Activated B cell treated with CpG ODN at 0.5 μM for 24 hours (primary cell): Measurements from ENCODE around the gene SDS. TPM values are rescaled to one million over a fixed set of nuclear protein-coding genes. Genes with fewer than 3 reads are reported as not detected.
A peak's percentile ranks its signal among the peaks of the same experiment; 100 is the strongest.
"Not testable (repeated sequence)": the region's sequence is repeated elsewhere in the genome, so short reads cannot be mapped to it uniquely, and the experiment has no call there.

Experiments used
- ATAC-seq: fragments of 200-7000 bp; cut with Tn5 transposase; one replicate; pipeline ENCODE4 v1.10.0; 2021; ENCODE audit warnings: low read depth, mild to moderate bottlenecking, moderate library complexity
- CTCF ChIA-PET: fragments of 350-600 bp; sonication (Branson Sonifier 250); formaldehyde crosslinking; loops from one replicate; lab custom pipeline; 2021; ENCODE audit warnings: antibody characterized with exemption; lab: Charles Lee
- POLR2A ChIA-PET: fragments of 350-600 bp; sonication (Branson Sonifier 250); formaldehyde crosslinking; loops from one replicate; lab custom pipeline; 2021; ENCODE audit warnings: antibody characterized with exemption; lab: Charles Lee
- DNase-seq: peaks from one replicate; pipeline ENCODE4 v3.0.0; 2022
- H3K27ac Mint-ChIP-seq: one replicate; pipeline ENCODE4 v1.8.0; 2020; ENCODE audit warnings: mixed read lengths
- H3K27me3 Mint-ChIP-seq: one replicate; pipeline ENCODE4 v1.8.0; 2021; ENCODE audit warnings: mixed read lengths
- H3K36me3 Mint-ChIP-seq: one replicate; pipeline ENCODE4 v1.8.0; 2021; ENCODE audit warnings: low read depth, mixed read lengths
- H3K4me1 Mint-ChIP-seq: one replicate; pipeline ENCODE4 v1.8.0; 2021; ENCODE audit warnings: mixed read lengths
- H3K4me3 Mint-ChIP-seq: one replicate; pipeline ENCODE4 v1.8.0; 2020; ENCODE audit warnings: mild to moderate bottlenecking, mixed read lengths
- H3K9me3 Mint-ChIP-seq: one replicate; pipeline ENCODE4 v1.8.0; 2020; ENCODE audit warnings: mixed read lengths
- intact Hi-C: fragments of 100-400 bp; cut with micrococcal nuclease; formaldehyde crosslinking; loops from one replicate; pipeline ENCODE4 v1.15.1; 2024
- total RNA-seq: library from RNA; stranded (reverse); gene quantifications from 2 replicates; pipeline ENCODE4 v1.2.3, GENCODE V29; 2022
- TF ChIP-seq, protein P1 (sequence below): fragments of 200-600 bp; IDR thresholded peaks from one replicate; pipeline ENCODE4 v1.8.0; 2022; ENCODE audit warnings: antibody characterized with exemption, mild to moderate bottlenecking

Gene SDS
- total RNA-seq, 1 donor from 2014 or later: not detected

DNA sequence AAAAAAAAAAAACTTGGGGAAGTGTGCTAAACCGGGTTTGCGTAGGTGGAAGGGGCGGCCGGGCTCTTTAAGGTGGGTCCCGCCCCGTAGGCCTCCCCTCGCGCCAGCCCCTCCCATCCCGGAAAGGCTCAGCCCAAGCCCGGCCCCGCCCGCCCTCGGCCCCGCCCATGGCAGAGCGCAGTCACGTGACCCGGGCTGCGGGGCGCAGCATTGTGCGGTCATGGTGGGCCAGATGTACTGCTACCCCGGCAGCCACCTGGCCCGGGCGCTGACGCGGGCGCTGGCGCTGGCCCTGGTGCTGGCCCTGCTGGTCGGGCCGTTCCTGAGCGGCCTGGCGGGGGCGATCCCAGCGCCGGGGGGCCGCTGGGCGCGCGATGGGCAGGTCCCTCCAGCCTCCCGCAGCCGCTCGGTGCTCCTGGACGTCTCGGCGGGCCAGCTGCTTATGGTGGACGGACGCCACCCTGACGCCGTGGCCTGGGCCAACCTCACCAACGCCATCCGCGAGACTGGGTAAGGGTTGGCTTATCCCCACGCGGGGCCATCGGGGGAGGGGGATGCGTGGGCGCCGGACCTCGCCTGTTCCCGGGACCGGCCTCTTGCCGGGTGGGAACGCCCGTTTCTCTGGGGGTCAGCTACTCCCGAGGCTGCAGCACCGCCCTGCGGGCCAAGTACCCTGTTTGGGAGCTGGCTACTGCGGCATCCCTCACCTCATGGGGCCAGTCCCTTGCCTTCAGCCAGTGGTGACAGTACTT is 45.1 kb downstream of the SDS start, which contains the start of gene PLBD2:
PLBD2 (plus strand) TSS at position 207 of the 752 bp plus-strand sequence; CDS start at position 221, 14 bp downstream.
- ATAC-seq (peak; percentile 97), DNase-seq (peak; percentile 90)
- ChIA-PET POLR2A (interaction anchor here (0.6 to 2.5 kb wide), 7 partner anchors 24 to 1085 kb away, joined by 3 to 13 read pairs (median 4); partner anchors contain the start of gene SLC8B1), CTCF (no interaction called here)
- H3K4me1 Mint-ChIP-seq: peaks cover 11% of the 10 kb centered on the region
- intact Hi-C loops: loop anchor here (1.0 to 2.0 kb wide), 6 partner anchors 23 to 607 kb away; partner anchors contain the start of genes OAS2, SDSL, SLC8B1 and TPCN1
- TF ChIP-seq, protein P1, sequence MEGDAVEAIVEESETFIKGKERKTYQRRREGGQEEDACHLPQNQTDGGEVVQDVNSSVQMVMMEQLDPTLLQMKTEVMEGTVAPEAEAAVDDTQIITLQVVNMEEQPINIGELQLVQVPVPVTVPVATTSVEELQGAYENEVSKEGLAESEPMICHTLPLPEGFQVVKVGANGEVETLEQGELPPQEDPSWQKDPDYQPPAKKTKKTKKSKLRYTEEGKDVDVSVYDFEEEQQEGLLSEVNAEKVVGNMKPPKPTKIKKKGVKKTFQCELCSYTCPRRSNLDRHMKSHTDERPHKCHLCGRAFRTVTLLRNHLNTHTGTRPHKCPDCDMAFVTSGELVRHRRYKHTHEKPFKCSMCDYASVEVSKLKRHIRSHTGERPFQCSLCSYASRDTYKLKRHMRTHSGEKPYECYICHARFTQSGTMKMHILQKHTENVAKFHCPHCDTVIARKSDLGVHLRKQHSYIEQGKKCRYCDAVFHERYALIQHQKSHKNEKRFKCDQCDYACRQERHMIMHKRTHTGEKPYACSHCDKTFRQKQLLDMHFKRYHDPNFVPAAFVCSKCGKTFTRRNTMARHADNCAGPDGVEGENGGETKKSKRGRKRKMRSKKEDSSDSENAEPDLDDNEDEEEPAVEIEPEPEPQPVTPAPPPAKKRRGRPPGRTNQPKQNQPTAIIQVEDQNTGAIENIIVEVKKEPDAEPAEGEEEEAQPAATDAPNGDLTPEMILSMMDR: no peak
- H3K36me3 Mint-ChIP-seq: no peaks in the 10 kb centered on the region
- no peaks in the 10 kb centered on the region for H3K9me3 Mint-ChIP-seq
- no peaks in the 10 kb centered on the region for H3K27me3 Mint-ChIP-seq
- peak within 1 kb of the TSS; percentile 91 for H3K4me3 Mint-ChIP-seq
- H3K27ac Mint-ChIP-seq: peak within 1 kb of the TSS; percentile 88

DNA sequence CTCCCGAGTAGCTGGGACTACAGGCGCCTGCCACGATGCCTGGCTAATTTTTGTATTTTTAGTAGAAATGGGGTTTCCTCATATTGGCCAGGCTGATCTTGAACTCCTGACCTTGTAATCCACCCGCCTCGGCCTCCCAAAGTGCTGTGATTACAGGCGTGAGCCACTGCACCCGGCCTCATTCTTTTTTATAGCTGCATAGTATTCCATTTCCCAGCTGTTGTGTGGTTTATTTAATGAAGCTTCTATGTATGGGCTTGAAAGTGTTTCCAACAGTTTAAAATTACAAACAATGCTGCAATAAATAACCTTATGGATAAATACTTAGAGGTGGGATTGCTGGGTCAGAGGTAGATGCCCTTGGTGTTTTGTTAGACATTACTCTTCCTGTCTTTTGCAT is 49.5 kb downstream of the SDS start:
- POLR2A ChIA-PET: interaction anchor here (0.8 kb wide), 1 partner anchor 39 kb away, joined by 3 read pairs; no protein-coding TSS in a partner anchor
- peaks cover 13% of the 10 kb centered on the region for H3K27me3 Mint-ChIP-seq
- DNase-seq, ATAC-seq, intact Hi-C loops, CTCF ChIA-PET, H3K36me3 Mint-ChIP-seq, H3K4me1 Mint-ChIP-seq, H3K4me3 Mint-ChIP-seq, H3K9me3 Mint-ChIP-seq, H3K27ac Mint-ChIP-seq: not testable (repeated sequence)

DNA sequence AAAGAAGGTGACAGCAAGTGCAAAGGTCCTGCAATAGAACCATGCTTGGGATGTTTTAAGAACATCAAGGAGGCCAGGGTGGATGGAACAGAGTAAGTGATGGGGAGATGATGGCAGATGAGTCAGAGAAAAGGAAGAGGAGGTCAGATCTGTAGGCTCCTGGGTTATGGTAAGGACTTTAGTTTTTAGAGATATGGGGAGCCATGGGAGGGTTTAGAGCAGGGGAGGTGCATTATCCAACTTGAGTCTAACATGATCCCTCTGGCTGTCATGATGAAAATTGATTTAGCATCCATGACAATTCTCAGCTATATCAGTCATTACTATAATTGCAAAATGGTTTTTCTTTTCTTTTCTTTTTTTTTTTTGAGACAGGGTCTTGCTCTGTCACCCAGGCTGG is 52.6 kb downstream of the SDS start:
- TF ChIP-seq, protein P1: no peak
- H3K9me3 Mint-ChIP-seq: no peaks in the 10 kb centered on the region
- no peak for DNase-seq
- ATAC-seq: no peak
- H3K27ac Mint-ChIP-seq: no peak overlapping the region
- POLR2A ChIA-PET: no interaction called here
- H3K27me3 Mint-ChIP-seq: peaks cover 13% of the 10 kb centered on the region
- no peaks in the 10 kb centered on the region for H3K4me1 Mint-ChIP-seq
- no peaks in the 10 kb centered on the region for H3K36me3 Mint-ChIP-seq
- intact Hi-C loops: no loop called here
- no peak overlapping the region for H3K4me3 Mint-ChIP-seq
- CTCF ChIA-PET: no interaction called here

DNA sequence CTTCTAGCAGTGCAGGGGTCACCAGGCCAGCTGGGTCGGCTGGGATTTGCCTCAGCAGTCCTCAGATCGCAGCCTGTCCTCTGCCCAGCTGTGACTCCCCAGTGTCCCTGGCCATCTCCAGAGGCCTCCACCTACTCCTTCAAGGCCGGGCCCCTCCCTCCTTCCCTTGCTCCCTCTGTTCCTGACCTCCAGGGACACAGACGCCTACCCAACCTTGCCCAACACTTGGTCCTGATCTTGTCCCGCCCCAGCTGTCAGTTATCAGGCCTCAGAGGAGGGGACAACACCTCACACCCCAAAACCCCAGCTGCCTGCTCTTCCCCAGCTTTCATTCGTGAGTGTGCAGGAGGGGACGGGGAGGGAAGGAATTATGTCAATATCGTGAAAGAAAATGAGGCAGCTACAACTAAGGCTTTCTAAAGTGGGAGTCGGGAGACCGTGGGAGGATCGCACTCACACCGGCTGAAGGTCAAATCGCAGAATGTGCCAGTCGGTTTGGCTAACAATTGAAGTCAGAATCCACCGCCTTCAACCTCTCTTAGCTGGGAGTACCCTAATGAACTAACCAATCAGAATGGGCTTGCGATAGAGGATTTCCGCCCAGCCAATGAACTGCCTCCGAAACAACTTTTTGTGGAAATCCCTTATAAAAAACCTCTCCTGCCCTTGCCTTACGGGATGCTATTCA is 54.7 kb downstream of the SDS start:
- Mint-ChIP-seq H3K9me3 (no peaks in the 10 kb centered on the region), H3K27me3 (peaks cover 13% of the 10 kb centered on the region), H3K4me3 (no peak overlapping the region), H3K36me3 (no peaks in the 10 kb centered on the region), H3K4me1 (no peaks in the 10 kb centered on the region), H3K27ac (no peak overlapping the region)
- DNase-seq (no peak), ATAC-seq (no peak)
- TF ChIP-seq, protein P1: no peak
- intact Hi-C loops: no loop called here
- CTCF ChIA-PET: no interaction called here
- POLR2A ChIA-PET: no interaction called here

DNA sequence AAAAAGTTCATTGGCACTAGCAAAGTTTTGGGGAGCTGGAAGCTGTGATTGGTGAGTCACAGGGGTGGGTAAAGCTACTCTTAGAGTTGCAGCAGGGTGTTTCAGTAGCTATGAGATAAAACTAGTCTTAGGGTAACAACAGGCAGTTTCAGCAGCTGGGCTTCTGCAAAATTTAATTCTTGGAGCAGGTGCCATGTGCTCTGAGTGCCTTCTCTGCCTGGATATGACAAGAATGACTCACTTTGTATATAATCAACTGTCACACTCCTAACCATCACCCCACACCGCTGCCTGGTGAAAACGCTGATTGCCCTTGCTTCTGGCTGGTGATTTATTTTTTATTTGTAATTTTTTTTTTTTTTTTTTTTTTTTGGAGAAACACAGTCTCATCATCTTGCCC is 55.8 kb downstream of the SDS start:
- CTCF ChIA-PET: no interaction called here
- no peaks in the 10 kb centered on the region for H3K36me3 Mint-ChIP-seq
- POLR2A ChIA-PET: no interaction called here
- DNase-seq (no peak), ATAC-seq (no peak)
- intact Hi-C loops: no loop called here
- H3K27ac Mint-ChIP-seq: no peak overlapping the region
- H3K9me3 Mint-ChIP-seq: no peaks in the 10 kb centered on the region
- no peak overlapping the region for H3K4me3 Mint-ChIP-seq
- H3K27me3 Mint-ChIP-seq: peaks cover 13% of the 10 kb centered on the region
- no peaks in the 10 kb centered on the region for H3K4me1 Mint-ChIP-seq
- TF ChIP-seq, protein P1: no peak
